Tibial nerve (tissue), 4 donors: ENCODE data around the gene EIF3F. TPM values are rescaled to one million over a fixed set of nuclear protein-coding genes. Genes with fewer than 3 reads are reported as not detected.

Experiments
- DNase-seq, 2 donors: peaks; one replicate each; pipeline ENCODE4 v3.0.0-alpha.2; 2019; ENCODE audit warnings: low spot score in 2 of 2
- H3K27ac ChIP-seq, 4 donors: fragments of 200-600 bp; sonication (generic) in 3 of 4; one replicate each; pipeline ENCODE4 v1.5.1; 2017 to 2019; ENCODE audit warnings: mild to moderate bottlenecking in 1 of 4
- H3K27me3 ChIP-seq, 2 donors: fragments of 200-600 bp; sonication (generic) in 1 of 2; one replicate each; pipeline versions ENCODE4 v1.5.1 to v1.6.0; 2017 to 2019
- H3K36me3 ChIP-seq, 3 donors: fragments of 200-600 bp; sonication (generic); one replicate each; pipeline ENCODE4 v1.5.1; 2018 to 2019
- H3K4me1 ChIP-seq, 4 donors: fragments of 200-600 bp; sonication (generic) in 3 of 4; one replicate each; pipeline ENCODE4 v1.5.1; 2017 to 2019
- H3K4me3 ChIP-seq, 4 donors: fragments of 200-600 bp; sonication (generic) in 3 of 4; one replicate each; pipeline ENCODE4 v1.5.1; 2017 to 2019; ENCODE audit warnings: mild to moderate bottlenecking in 1 of 4, moderate library complexity in 1 of 4
- H3K9me3 ChIP-seq, 4 donors: fragments of 200-600 bp; sonication (generic) in 3 of 4; one replicate each; pipeline ENCODE4 v1.5.1; 2017 to 2019
- EP300 ChIP-seq, 2 donors: sonication (generic); formaldehyde crosslinking; IDR thresholded peaks; one replicate each; pipeline ENCODE4 v1.6.1; 2017; ENCODE audit warnings: antibody characterized with exemption in 2 of 2, mild to moderate bottlenecking in 1 of 2
- POLR2A ChIP-seq, 2 donors: fragments of 450-650 bp; IDR thresholded peaks; one replicate each; pipeline ENCODE4 v1.6.1; 2017; ENCODE audit warnings: antibody characterized with exemption in 2 of 2, mild to moderate bottlenecking in 2 of 2, moderate library complexity in 2 of 2
- WGBS, 2 donors: methylation state at CpG; one replicate each; pipeline ENCODE4 v1.1.5; 2018; 5-methylcytosine and 5-hydroxymethylcytosine counted together
- total RNA-seq, 4 donors: library from RNA; depleted of rRNA; stranded (reverse); fragments of >200 nt; gene quantifications; one replicate each; pipeline ENCODE4 v1.1.0, GENCODE V29; 2016
- TF ChIP-seq, protein P1 (sequence below), 5 experiments: fragments of 200-600 bp in 3 of 5; fragments of 450-650 bp in 2 of 5; sonication (generic) in 3 of 5; IDR thresholded peaks; one replicate each; pipeline ENCODE4 v1.5.1; 2016 to 2019; ENCODE audit warnings: antibody characterized with exemption in 5 of 5, mild to moderate bottlenecking in 3 of 5, moderate library complexity in 2 of 5

Gene EIF3F
- total RNA-seq, 4 donors from 2014 or later: 144 to 195 (median 162) TPM

GRCh38 chr11:8019314-8020243, 32.4 kb downstream of the EIF3F start:
- H3K9me3 ChIP-seq: no peaks in the 10 kb centered on the region
- TF ChIP-seq EP300 (IDR thresholded peaks at IDR 0.05) (no peak), POLR2A (IDR thresholded peaks at IDR 0.05) (no peak)
- TF ChIP-seq, protein P1, sequence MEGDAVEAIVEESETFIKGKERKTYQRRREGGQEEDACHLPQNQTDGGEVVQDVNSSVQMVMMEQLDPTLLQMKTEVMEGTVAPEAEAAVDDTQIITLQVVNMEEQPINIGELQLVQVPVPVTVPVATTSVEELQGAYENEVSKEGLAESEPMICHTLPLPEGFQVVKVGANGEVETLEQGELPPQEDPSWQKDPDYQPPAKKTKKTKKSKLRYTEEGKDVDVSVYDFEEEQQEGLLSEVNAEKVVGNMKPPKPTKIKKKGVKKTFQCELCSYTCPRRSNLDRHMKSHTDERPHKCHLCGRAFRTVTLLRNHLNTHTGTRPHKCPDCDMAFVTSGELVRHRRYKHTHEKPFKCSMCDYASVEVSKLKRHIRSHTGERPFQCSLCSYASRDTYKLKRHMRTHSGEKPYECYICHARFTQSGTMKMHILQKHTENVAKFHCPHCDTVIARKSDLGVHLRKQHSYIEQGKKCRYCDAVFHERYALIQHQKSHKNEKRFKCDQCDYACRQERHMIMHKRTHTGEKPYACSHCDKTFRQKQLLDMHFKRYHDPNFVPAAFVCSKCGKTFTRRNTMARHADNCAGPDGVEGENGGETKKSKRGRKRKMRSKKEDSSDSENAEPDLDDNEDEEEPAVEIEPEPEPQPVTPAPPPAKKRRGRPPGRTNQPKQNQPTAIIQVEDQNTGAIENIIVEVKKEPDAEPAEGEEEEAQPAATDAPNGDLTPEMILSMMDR (IDR thresholded peaks at IDR 0.05): no peak
- WGBS, 2 donors: 0 to 1% methylated on average over 27 to 42 of the region's 84 CpGs
- no peaks in the 10 kb centered on the region for H3K36me3 ChIP-seq
- H3K4me3 ChIP-seq: peak overlapping the region; percentile 73 to 85 (median 76)
- peaks cover 0 to 24% (median 4%) of the 10 kb centered on the region in 4 donors for H3K4me1 ChIP-seq
- H3K27ac ChIP-seq: peak overlapping the region; percentile 72 to 90 (median 80)
- no peak for DNase-seq
- H3K27me3 ChIP-seq: no peaks in the 10 kb centered on the region

DNA sequence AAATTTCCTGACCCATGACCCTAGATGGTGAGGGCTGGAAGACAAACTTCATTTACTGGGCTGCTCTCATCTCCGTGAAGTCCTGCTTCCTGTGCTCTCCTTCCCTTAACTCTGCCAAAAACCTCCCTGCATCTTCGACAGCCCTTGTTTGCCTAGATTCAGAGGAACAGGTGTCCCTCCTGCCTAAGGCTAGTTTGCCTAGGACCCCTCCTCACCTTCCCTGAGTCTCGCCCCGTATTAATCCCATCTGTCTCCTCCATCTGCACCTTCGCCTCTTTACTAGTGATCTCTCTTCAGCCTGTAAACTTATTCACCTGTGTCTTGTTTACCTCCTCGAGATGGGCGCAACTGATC, 33.1 kb downstream of the EIF3F start:
- Histone ChIP-seq H3K4me1 (peaks cover 0 to 24% (median 4%) of the 10 kb centered on the region in 4 donors), H3K36me3 (no peaks in the 10 kb centered on the region), H3K4me3 (peak overlapping the region in 3 of 4 donors; percentile 40 to 79 (median 74)), H3K27ac (peak overlapping the region in 1 of 4 donors; percentile 72), H3K9me3 (no peaks in the 10 kb centered on the region), H3K27me3 (no peaks in the 10 kb centered on the region)
- TF ChIP-seq, protein P1 (IDR thresholded peaks at IDR 0.05): no peak
- TF ChIP-seq POLR2A (IDR thresholded peaks at IDR 0.05) (no peak), EP300 (IDR thresholded peaks at IDR 0.05) (no peak)
- no peak for DNase-seq
- 56 to 65% methylated on average over 7 of the region's 7 CpGs for WGBS, 2 donors

DNA sequence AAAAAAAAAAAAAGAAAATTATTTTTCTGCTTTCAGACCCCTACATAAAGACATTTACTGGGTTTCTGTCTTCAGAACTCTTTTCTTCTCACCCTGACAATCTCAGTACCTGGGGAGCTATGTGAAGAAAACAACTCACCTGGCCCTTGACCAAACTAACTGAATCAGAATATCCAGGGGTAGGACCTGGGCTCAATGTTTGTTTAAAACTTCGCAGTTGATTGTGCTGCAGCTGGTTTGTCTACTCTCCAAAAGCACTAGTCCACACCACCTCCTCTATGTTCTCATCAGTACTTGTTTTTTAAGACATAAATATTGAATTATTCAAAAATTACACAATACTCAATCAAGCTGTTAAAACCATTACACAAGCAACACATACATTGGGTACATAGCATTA, 34.8 kb downstream of the EIF3F start:
- Histone ChIP-seq H3K27ac (no peak overlapping the region), H3K9me3 (no peaks in the 10 kb centered on the region), H3K4me3 (no peak overlapping the region), H3K27me3 (no peaks in the 10 kb centered on the region), H3K4me1 (peaks cover 0 to 24% (median 4%) of the 10 kb centered on the region in 4 donors), H3K36me3 (no peaks in the 10 kb centered on the region)
- no peak for DNase-seq
- 86 to 97% methylated on average over 1 of the region's 1 CpG for WGBS, 2 donors
- TF ChIP-seq EP300 (IDR thresholded peaks at IDR 0.05): no peak
- TF ChIP-seq POLR2A (IDR thresholded peaks at IDR 0.05): no peak
- TF ChIP-seq, protein P1 (IDR thresholded peaks at IDR 0.05): no peak

DNA sequence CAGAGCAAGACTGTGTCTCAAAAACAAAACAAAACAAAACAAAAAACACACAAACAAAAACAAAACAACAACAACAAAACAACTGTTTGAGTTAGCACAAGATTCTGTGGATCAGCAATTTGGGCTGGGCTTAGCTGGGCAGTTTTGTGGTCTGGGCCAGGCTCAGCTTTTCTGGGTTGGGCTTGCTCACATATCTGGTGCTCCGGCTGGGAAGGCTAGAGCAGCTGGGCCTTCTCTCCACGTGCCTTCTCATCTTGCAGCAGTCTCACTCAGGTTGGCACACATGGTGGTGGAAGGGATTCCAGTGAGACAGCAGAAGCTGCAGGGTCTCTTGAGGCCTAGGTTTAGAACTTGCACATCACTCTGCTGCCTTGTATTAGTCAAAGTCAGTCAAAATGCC, 35.7 kb downstream of the EIF3F start:
- peaks cover 0 to 23% (median 4%) of the 10 kb centered on the region in 4 donors for H3K4me1 ChIP-seq
- H3K27ac ChIP-seq: no peak overlapping the region
- no peak for DNase-seq
- H3K4me3 ChIP-seq: no peak overlapping the region
- H3K9me3 ChIP-seq: no peaks in the 10 kb centered on the region
- 52 to 71% methylated on average over 2 of the region's 2 CpGs for WGBS, 2 donors
- no peaks in the 10 kb centered on the region for H3K36me3 ChIP-seq
- TF ChIP-seq EP300 (IDR thresholded peaks at IDR 0.05) (no peak), POLR2A (IDR thresholded peaks at IDR 0.05) (no peak)
- TF ChIP-seq, protein P1 (IDR thresholded peaks at IDR 0.05): no peak
- H3K27me3 ChIP-seq: no peaks in the 10 kb centered on the region
